ENCODE measurements around the gene KIAA1671.

The KIAA1671 gene

GRCh38 chr22:25083807-25084200 is 131.3 kb downstream of the KIAA1671 start:
- no peak overlapping the region for H2AK5ac ChIP-seq (ENCODE audit: low read length)
- no peak overlapping the region for H2BK5ac ChIP-seq (ENCODE audit: low read length)
- no peak overlapping the region for H2BK15ac ChIP-seq (replicated peaks; ENCODE audit: low read depth)
- H3K9ac ChIP-seq (ENCODE audit: low read length) = no peak overlapping the region
- no peak overlapping the region for H3K27ac ChIP-seq (ENCODE audit: low read depth, low read length)
- no peak overlapping the region for H3K4me3 ChIP-seq (ENCODE audit: low read length)
- H3K4ac ChIP-seq (ENCODE audit: low read depth, low read length) = no peak overlapping the region
- no peak overlapping the region for H3K18ac ChIP-seq (ENCODE audit: low read length)
- DNase-seq = no peak
- no peak overlapping the region for H2BK120ac ChIP-seq (ENCODE audit: low read depth, low read length)
- H3K36me3 ChIP-seq (ENCODE audit: control insufficient read depth, insufficient read depth, low read length) = no peaks in the 10 kb centered on the region
- no peaks in the 10 kb centered on the region for H3K27me3 ChIP-seq (ENCODE audit: insufficient read depth, low read length, poor library complexity)
- H3K4me2 ChIP-seq (ENCODE audit: low read length) = no peak overlapping the region
- no peaks in the 10 kb centered on the region for H3K79me1 ChIP-seq (ENCODE audit: low read length)
- H3K79me2 ChIP-seq (ENCODE audit: control insufficient read depth, insufficient read depth, low read length) = no peaks in the 10 kb centered on the region
- H4K8ac ChIP-seq (ENCODE audit: low read depth, low read length) = no peak overlapping the region
- no CpG with 5 or more reads among the region's 6 CpGs for WGBS (ENCODE audit: extremely low coverage, insufficient coverage, low lambda C conversion rate)
- no peak overlapping the region for H3K23ac ChIP-seq (ENCODE audit: low read length)
- H3K56ac ChIP-seq (ENCODE audit: low read length) = no peak overlapping the region
- H4K5ac ChIP-seq (ENCODE audit: low read length) = no peak overlapping the region
- H3K4me1 ChIP-seq (ENCODE audit: control insufficient read depth, low read depth, low read length) = no peaks in the 10 kb centered on the region

- Histone ChIP-seq H3K27me3 (ENCODE audit: insufficient read depth, low read length, poor library complexity) (no peaks in the 10 kb centered on the region), H2BK5ac (ENCODE audit: low read length) (no peak overlapping the region), H3K79me2 (ENCODE audit: control insufficient read depth, insufficient read depth, low read length) (no peaks in the 10 kb centered on the region), H3K4me3 (ENCODE audit: low read length) (no peak overlapping the region), H3K27ac (ENCODE audit: low read depth, low read length) (no peak overlapping the region), H2BK15ac (replicated peaks; ENCODE audit: low read depth) (no peak overlapping the region), H4K8ac (ENCODE audit: low read depth, low read length) (no peak overlapping the region), H3K9ac (ENCODE audit: low read length) (no peak overlapping the region), H3K36me3 (ENCODE audit: control insufficient read depth, insufficient read depth, low read length) (no peaks in the 10 kb centered on the region), H3K79me1 (ENCODE audit: low read length) (no peaks in the 10 kb centered on the region), H3K18ac (ENCODE audit: low read length) (no peak overlapping the region), H3K4me1 (ENCODE audit: control insufficient read depth, low read depth, low read length) (no peaks in the 10 kb centered on the region), H3K4ac (ENCODE audit: low read depth, low read length) (no peak overlapping the region), H2AK5ac (ENCODE audit: low read length) (no peak overlapping the region), H4K5ac (ENCODE audit: low read length) (no peak overlapping the region), H3K23ac (ENCODE audit: low read length) (no peak overlapping the region), H2BK120ac (ENCODE audit: low read depth, low read length) (no peak overlapping the region), H3K4me2 (ENCODE audit: low read length) (no peak overlapping the region), H3K56ac (ENCODE audit: low read length) (no peak overlapping the region)
- WGBS (ENCODE audit: extremely low coverage, insufficient coverage, low lambda C conversion rate) = no CpG with 5 or more reads among the region's 9 CpGs
- no peak for DNase-seq
Measured at GRCh38 chr22:25084405-25085107, 132.0 kb downstream of the KIAA1671 start.

- no peak for DNase-seq
- H3K36me3 ChIP-seq (ENCODE audit: control insufficient read depth, insufficient read depth, low read length) = no peaks in the 10 kb centered on the region
- no peaks in the 10 kb centered on the region for H3K79me1 ChIP-seq (ENCODE audit: low read length)
- no peak overlapping the region for H3K23ac ChIP-seq (ENCODE audit: low read length)
- H3K56ac ChIP-seq (ENCODE audit: low read length) = no peak overlapping the region
- H2BK15ac ChIP-seq (replicated peaks; ENCODE audit: low read depth) = no peak overlapping the region
- no peak overlapping the region for H2BK5ac ChIP-seq (ENCODE audit: low read length)
- H3K4me2 ChIP-seq (ENCODE audit: low read length) = no peak overlapping the region
- no peaks in the 10 kb centered on the region for H3K4me1 ChIP-seq (ENCODE audit: control insufficient read depth, low read depth, low read length)
- no peak overlapping the region for H2AK5ac ChIP-seq (ENCODE audit: low read length)
- no peak overlapping the region for H2BK120ac ChIP-seq (ENCODE audit: low read depth, low read length)
- no peak overlapping the region for H4K5ac ChIP-seq (ENCODE audit: low read length)
- no peaks in the 10 kb centered on the region for H3K79me2 ChIP-seq (ENCODE audit: control insufficient read depth, insufficient read depth, low read length)
- no peak overlapping the region for H3K4ac ChIP-seq (ENCODE audit: low read depth, low read length)
- H3K18ac ChIP-seq (ENCODE audit: low read length) = no peak overlapping the region
- H3K4me3 ChIP-seq (ENCODE audit: low read length) = no peak overlapping the region
- WGBS (ENCODE audit: extremely low coverage, insufficient coverage, low lambda C conversion rate) = no CpG with 5 or more reads among the region's 6 CpGs
- H3K27ac ChIP-seq (ENCODE audit: low read depth, low read length) = no peak overlapping the region
- H3K9ac ChIP-seq (ENCODE audit: low read length) = no peak overlapping the region
- H3K27me3 ChIP-seq (ENCODE audit: insufficient read depth, low read length, poor library complexity) = no peaks in the 10 kb centered on the region
- H4K8ac ChIP-seq (ENCODE audit: low read depth, low read length) = no peak overlapping the region
Measured at GRCh38 chr22:25085156-25085555, 132.6 kb downstream of the KIAA1671 start.

GRCh38 chr22:25085930-25086901 is 133.7 kb downstream of the KIAA1671 start:
- H3K4me2 ChIP-seq (ENCODE audit: low read length) = no peak overlapping the region
- WGBS (ENCODE audit: extremely low coverage, insufficient coverage, low lambda C conversion rate) = no CpG with 5 or more reads among the region's 14 CpGs

GRCh38 chr22:25086902-25087282 is 134.4 kb downstream of the KIAA1671 start:
- H3K27ac ChIP-seq (ENCODE audit: low read depth, low read length) = no peak overlapping the region
- no peak overlapping the region for H3K18ac ChIP-seq (ENCODE audit: low read length)
- no peak overlapping the region for H2AK5ac ChIP-seq (ENCODE audit: low read length)
- H2BK5ac ChIP-seq (ENCODE audit: low read length) = no peak overlapping the region
- no peaks in the 10 kb centered on the region for H3K27me3 ChIP-seq (ENCODE audit: insufficient read depth, low read length, poor library complexity)
- H2BK120ac ChIP-seq (ENCODE audit: low read depth, low read length) = no peak overlapping the region
- no peak overlapping the region for H4K8ac ChIP-seq (ENCODE audit: low read depth, low read length)
- no peak overlapping the region for H3K4me3 ChIP-seq (ENCODE audit: low read length)
- no peak for DNase-seq
- no peak overlapping the region for H3K56ac ChIP-seq (ENCODE audit: low read length)
- no peak overlapping the region for H3K4me2 ChIP-seq (ENCODE audit: low read length)
- no peak overlapping the region for H2BK15ac ChIP-seq (replicated peaks; ENCODE audit: low read depth)
- no peaks in the 10 kb centered on the region for H3K36me3 ChIP-seq (ENCODE audit: control insufficient read depth, insufficient read depth, low read length)
- H4K5ac ChIP-seq (ENCODE audit: low read length) = no peak overlapping the region
- H3K4me1 ChIP-seq (ENCODE audit: control insufficient read depth, low read depth, low read length) = no peaks in the 10 kb centered on the region
- no CpG with 5 or more reads among the region's 5 CpGs for WGBS (ENCODE audit: extremely low coverage, insufficient coverage, low lambda C conversion rate)
- H3K23ac ChIP-seq (ENCODE audit: low read length) = no peak overlapping the region
- H3K9ac ChIP-seq (ENCODE audit: low read length) = no peak overlapping the region
- no peak overlapping the region for H3K4ac ChIP-seq (ENCODE audit: low read depth, low read length)
- no peaks in the 10 kb centered on the region for H3K79me2 ChIP-seq (ENCODE audit: control insufficient read depth, insufficient read depth, low read length)
- no peaks in the 10 kb centered on the region for H3K79me1 ChIP-seq (ENCODE audit: low read length)

More at GRCh38 chr22:25085930-25086901, 133.7 kb downstream of the KIAA1671 start:
- Histone ChIP-seq H3K79me2 (ENCODE audit: control insufficient read depth, insufficient read depth, low read length) (no peaks in the 10 kb centered on the region), H3K18ac (ENCODE audit: low read length) (no peak overlapping the region), H2AK5ac (ENCODE audit: low read length) (no peak overlapping the region), H4K8ac (ENCODE audit: low read depth, low read length) (no peak overlapping the region), H2BK120ac (ENCODE audit: low read depth, low read length) (no peak overlapping the region), H3K27ac (ENCODE audit: low read depth, low read length) (no peak overlapping the region), H3K79me1 (ENCODE audit: low read length) (no peaks in the 10 kb centered on the region), H2BK15ac (replicated peaks; ENCODE audit: low read depth) (no peak overlapping the region), H3K27me3 (ENCODE audit: insufficient read depth, low read length, poor library complexity) (no peaks in the 10 kb centered on the region), H3K56ac (ENCODE audit: low read length) (no peak overlapping the region), H3K4me3 (ENCODE audit: low read length) (no peak overlapping the region), H3K36me3 (ENCODE audit: control insufficient read depth, insufficient read depth, low read length) (no peaks in the 10 kb centered on the region), H3K9ac (ENCODE audit: low read length) (no peak overlapping the region), H3K4ac (ENCODE audit: low read depth, low read length) (no peak overlapping the region), H4K5ac (ENCODE audit: low read length) (no peak overlapping the region), H3K23ac (ENCODE audit: low read length) (no peak overlapping the region), H3K4me1 (ENCODE audit: control insufficient read depth, low read depth, low read length) (no peaks in the 10 kb centered on the region), H2BK5ac (ENCODE audit: low read length) (no peak overlapping the region)
- DNase-seq = no peak

Data from mesendoderm (in vitro differentiated cells).